UCSD-AML1 (cell line): ENCODE results near the gene STIM1.
A peak's percentile ranks its signal among the peaks of the same experiment; 100 is the strongest.

Source experiments
- DNase-seq: peaks from one replicate; lab custom pipeline; 2025; ENCODE audit not compliant: unreplicated experiment; lab: John Stamatoyannopoulos, UW

STIM1 gene

GRCh38 chr11:3830088-3830487 lies 25.4 kb upstream of the STIM1 start:
- no peak for DNase-seq

GRCh38 chr11:3830730-3831129 lies 24.7 kb upstream of the STIM1 start:
- no peak for DNase-seq

- DNase-seq = peak; percentile 57
Measured at GRCh38 chr11:3831378-3832239, 23.9 kb upstream of the STIM1 start.

- DNase-seq = no peak
Measured at GRCh38 chr11:3832816-3833215, 22.6 kb upstream of the STIM1 start.

- DNase-seq = no peak
Measured at GRCh38 chr11:3833449-3833848, 22.0 kb upstream of the STIM1 start.

- DNase-seq = no peak
Measured at GRCh38 chr11:3834349-3834663, 21.2 kb upstream of the STIM1 start.

- peak; percentile 81 for DNase-seq
Measured at GRCh38 chr11:3834664-3835461, 20.6 kb upstream of the STIM1 start.

GRCh38 chr11:3835751-3836150 lies 19.7 kb upstream of the STIM1 start:
- DNase-seq = no peak

GRCh38 chr11:3836903-3837302 lies 18.6 kb upstream of the STIM1 start:
- peak; percentile 70 for DNase-seq

GRCh38 chr11:3837793-3838192 lies 17.7 kb upstream of the STIM1 start:
- peak; percentile 80 for DNase-seq

GRCh38 chr11:3838504-3838903 lies 17.0 kb upstream of the STIM1 start:
- DNase-seq = no peak

- DNase-seq = no peak
Measured at GRCh38 chr11:3840004-3840869, 15.2 kb upstream of the STIM1 start.

- DNase-seq = peak; percentile 90
Measured at GRCh38 chr11:3840870-3841425, 14.5 kb upstream of the STIM1 start, which contains the start of gene RHOG. Gene RHOG, minus strand, starts transcription at chr11:3840959. Its CDS starts 12,821 bp downstream, at chr11:3828138.

GRCh38 chr11:3841426-3842350 lies 13.8 kb upstream of the STIM1 start:
- peak; percentile 90 for DNase-seq

GRCh38 chr11:3843326-3843725 lies 12.1 kb upstream of the STIM1 start:
- no peak for DNase-seq

- no peak for DNase-seq
Measured at GRCh38 chr11:3845246-3845645, 10.2 kb upstream of the STIM1 start.

- no peak for DNase-seq
Measured at GRCh38 chr11:3845670-3846069, 9.8 kb upstream of the STIM1 start.

GRCh38 chr11:3849297-3849874 lies 6.1 kb upstream of the STIM1 start:
- DNase-seq = no peak

- no peak for DNase-seq
Measured at GRCh38 chr11:3853545-3853842, 2.0 kb upstream of the STIM1 start.
